Inflammatory macrophage (primary cell): ENCODE results near the gene PGAP6.
"Not testable (repeated sequence)": the region's sequence is repeated elsewhere in the genome, so short reads cannot be mapped to it uniquely, and the experiment has no call there.

Experiments
- DNase-seq, 2 donors: peaks; one replicate each; pipeline ENCODE4 v3.0.0-alpha.2; 2020 to 2022

The PGAP6 gene

DNA sequence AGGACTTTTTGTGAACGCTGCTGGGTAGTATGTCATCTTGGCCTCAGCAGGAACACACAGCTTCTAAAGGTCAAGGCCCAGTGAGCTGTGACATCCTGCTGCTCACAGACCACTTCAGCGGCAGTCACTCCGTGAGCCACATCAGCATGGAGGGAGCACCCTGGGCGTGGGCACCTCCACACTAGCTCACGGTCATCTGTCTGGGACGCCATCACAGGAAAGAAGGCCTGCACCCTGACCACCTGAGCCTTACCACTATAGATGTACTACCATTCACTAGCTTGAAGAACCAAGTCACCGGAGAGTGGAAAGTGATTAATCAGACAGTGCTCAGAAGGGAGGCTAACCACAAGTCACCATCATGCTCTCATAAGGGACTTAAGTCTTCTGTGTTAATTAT lies 32.6 kb downstream of the PGAP6 start:
- no peak for DNase-seq

DNA sequence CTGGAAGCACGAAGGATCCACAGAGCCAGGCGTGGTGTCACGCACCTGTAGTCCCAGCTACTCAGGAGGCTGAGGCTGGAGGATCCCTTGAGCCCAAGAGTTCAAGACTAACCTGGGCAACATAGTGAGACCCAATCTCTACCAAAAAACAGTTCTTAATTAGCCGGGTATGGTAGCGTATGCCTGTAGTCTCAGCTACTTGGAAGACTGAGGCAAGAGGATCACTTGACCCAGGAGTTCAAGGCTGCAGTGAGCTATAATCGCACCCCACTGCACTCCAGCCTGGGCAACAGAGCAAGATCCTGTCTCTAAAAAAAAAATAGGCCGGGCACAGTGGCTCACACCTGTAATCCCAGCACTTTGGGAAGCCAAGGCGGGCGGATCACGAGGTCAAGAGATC lies 33.3 kb downstream of the PGAP6 start:
- not testable (repeated sequence) for DNase-seq

DNA sequence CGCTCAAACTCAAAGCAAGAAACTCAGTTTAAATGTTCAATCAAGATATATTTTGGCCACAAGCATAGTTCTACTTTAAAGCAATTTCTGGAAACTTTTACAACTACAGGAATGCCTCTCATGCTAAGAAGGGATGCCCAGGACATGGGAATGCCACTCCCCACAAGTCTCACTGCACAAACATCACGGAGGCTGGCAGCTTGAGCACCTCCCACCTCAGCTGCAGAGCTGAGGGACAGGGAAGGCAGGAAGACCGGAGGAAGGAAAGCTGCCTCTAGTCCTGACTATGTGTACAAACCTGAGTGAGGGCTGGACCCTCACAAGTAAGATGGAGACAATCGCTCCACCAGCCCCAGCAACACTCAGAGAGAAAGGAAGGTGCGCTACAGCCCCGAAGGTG lies 34.6 kb downstream of the PGAP6 start:
- no peak for DNase-seq

DNA sequence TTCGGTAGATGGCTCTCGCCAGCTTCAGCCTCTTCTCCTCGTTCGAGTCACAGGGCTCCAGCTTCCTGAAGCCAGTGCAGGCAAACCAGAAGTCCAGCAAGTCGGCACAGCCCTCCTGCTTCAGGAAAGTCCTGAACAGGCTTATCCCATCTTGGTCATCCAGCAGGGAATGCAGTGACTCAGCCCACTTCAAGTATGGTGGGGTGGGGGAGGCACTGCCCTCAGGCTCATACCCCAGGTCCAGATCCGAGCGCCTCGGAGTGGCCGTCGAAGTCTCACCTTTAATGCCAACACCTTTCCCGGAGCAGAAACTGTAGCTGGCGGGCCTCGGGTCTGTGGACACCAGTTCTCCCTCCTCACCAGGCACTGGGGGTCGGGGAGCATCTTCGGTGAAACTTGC lies 35.2 kb downstream of the PGAP6 start:
- no peak for DNase-seq

DNA sequence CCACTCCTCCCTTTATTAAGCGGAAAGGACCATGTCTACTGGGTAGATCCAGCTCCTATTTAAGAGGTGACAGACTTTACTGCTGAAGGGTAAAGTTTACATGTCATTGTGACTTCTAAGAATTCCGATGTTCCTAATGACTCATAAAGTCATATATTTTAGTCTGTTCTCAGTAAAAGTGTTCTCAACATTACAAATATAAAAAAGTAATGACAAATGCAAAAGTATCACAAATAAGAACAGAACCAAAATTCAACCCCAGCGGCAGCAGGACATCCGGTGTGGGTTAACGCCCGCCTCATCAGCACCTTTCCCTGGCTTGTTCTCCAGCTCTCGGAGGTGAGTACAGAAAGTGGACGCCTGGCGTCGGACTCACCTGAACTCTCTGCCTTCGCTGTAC lies 36.0 kb downstream of the PGAP6 start:
- DNase-seq = no peak

DNA sequence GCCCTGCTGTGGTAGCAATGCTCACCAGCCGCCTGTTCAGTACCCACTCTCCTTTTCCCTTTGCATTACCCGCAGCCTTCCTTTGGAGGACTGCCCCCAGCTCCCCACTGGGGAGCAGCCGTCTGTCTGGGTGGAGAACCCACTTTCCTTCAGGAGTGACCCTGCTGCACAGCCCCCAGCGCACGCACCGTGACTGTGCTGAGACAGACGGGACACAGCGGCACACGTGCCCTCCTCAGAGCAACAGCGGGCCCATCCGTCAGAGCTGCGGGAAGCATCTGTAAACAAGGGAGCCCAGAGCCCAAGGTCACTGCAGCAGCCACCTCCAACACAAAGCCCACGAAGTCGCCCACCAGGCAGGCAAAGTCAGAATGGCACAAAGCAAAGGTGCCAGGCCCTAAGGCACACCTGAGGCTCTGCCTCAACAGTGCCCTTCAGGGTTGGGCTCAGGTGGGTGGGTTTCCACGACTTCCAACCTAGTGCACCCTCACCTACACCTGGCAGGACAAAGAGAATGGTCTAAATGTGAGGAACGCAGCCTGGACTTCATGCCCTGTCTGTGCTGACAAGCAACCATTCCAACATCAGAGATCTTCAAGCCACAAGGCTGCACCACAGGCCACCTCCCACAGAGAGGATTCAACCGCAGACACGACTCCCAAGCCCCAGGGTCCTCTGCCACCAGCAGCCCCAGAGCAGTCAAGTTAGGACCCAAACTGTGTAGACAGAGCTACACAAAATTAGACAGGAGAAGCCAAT lies 39.1 kb downstream of the PGAP6 start:
- DNase-seq = no peak

DNA sequence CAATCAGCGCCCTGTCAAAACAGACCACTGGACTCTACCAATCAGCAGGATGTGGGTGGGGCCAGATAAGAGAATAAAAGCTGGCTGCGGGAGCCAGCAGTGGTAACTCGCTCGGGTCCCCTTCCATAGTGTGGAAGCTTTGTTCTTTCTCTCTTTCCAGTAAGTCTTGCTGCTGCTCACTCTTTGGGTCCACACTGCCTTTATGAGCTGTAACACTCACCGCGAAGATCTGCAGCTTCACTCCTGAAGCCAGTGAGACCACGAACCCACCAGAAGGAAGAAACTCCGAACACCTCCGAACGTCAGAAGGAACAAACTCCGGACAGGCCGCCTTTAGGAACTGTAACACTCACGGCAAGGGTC lies 39.8 kb downstream of the PGAP6 start:
- not testable (repeated sequence) for DNase-seq

DNA sequence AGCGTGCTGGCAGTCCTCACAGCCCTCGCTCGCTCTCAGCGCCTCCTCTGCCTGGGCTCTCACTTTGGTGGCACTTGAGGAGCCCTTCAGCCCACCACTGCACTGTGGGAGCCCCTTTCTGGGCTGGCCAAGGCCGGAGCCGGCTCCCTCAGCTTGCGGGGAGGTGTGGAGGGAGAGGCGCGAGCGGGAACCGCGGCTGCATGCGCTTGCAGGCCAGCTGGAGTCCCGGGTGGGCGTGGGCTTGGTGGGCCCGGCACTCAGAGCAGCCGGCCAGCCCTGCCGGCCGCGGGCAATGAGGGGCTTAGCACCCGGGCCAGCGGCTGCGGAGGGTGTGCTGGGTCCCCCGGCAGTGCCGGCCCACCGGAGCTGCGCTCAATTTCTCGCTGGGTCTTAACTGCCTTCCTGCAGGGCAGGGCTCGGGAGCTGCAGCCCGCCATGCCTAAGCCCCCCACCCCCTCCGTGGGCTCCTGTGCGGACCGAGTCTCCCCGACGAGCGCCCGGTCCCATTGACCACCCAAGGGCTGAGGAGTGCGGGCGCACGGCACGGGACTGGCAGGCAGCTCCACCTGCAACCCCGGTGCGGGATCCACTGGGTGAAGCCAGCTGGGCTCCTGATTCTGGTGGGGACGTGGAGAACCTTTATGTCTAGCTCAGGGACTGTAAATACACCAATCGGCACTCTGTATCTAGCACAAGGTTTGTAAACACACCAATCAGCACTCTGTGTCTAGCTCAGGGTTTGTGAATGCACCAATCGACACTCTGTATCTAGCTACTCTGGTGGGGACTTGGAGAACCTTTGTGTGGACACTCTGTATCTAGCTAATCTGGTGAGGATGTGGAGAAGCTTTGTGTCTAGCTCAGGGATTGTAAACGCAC lies 40.4 kb downstream of the PGAP6 start:
- not testable (repeated sequence) for DNase-seq

DNA sequence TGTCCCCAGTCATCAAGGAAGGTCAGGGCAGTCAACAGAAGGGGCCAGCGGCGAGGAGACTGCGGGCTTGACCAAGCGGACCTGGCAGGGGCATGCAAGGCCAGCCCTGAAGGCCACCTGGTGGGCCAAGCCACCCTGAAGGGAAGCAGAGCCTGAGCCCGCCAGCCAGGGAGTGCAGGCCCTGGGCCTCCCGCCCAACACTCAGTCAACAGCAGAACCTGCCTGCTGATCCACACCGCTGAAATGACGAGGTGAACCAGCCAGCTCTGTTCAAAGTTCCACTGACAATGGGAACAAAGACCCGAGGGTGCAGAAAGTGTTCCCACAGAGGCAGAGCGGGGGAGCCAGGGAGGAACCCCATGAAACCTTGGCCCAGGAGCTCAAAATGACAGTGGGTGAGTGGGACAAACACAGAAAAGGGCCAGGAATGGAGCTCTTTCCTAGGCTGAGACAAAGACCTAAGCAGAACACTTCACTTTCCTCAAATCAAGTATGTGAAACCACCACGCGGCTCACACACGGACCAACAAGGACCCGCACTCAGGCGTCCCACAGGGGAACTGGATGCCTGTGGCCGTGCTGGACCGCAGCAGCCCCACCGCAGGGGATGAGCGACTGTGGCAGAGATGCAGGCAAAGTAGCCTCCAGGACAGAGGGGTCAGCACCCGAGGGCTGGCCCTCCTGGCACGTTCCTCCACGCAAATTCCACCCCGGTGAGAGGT lies 41.2 kb downstream of the PGAP6 start:
- DNase-seq = no peak

DNA sequence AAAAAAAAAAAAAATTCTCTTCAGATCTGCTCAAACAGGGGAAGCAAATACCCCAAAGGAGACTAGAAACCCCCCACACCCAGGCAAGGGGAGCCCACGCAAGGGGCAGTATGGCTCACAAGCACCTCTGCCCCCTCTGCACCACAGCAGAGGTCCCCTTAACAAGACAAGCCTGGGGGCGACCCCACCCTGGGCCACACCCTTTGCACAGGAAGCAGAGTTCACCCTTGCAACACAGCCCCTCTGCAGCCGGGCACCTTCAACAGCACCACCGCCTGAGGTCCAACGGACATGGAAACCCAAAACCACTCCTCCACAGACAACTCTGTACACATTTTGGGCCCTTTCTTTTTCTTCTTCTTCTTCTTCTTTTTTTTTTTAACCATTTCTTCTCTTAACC lies 42.1 kb downstream of the PGAP6 start:
- peak in 1 of 2 donors; percentile 42 for DNase-seq

DNA sequence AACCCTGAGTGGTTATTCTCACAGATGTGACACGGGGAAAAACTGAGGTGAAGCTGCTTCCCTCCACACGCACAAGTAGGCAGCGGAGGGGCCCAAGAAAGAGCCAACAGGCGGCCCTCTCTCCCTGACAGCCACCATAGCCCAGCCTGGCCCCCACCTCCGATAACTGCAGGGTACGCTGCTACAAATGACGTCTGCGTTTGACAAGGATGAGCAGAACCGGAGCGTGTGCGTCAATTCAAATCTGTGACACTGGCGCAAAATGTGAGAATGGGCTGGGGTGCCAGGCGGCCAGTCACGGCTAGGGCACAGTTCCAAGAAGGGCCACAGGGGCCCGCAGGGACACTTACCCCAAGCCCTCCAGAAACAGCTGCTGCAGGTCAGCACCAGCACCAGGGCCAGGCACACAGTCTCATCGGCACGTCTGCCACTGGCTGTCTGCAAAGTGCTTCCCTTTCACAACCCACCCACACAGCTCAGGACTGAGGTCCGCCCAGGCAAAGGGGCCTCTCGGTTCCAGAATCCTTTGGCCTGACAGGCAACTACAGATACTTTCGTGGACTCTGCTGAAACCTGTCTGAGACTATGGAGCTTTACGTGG lies 43.7 kb downstream of the PGAP6 start:
- peak; percentile 59 to 76 for DNase-seq

DNA sequence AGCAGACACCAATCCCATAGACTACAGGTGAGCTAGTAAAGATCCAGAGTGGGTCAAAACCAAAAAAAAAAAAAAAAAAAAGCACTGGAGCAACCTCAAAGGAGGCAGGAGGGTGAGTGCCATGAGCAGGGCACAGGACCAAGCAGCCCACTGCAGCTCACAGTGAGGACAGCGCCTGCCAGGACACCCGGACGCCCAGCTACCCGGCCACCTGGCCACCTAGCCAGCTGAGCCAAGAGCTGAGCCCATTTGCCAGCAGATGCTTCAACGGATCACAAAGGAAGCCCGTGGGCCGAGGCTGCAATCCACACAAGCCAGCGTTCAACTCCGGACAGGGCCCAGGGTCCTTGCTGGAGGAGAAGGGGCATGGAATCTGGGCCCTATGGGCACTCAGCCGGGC lies 44.3 kb downstream of the PGAP6 start:
- no peak for DNase-seq

DNA sequence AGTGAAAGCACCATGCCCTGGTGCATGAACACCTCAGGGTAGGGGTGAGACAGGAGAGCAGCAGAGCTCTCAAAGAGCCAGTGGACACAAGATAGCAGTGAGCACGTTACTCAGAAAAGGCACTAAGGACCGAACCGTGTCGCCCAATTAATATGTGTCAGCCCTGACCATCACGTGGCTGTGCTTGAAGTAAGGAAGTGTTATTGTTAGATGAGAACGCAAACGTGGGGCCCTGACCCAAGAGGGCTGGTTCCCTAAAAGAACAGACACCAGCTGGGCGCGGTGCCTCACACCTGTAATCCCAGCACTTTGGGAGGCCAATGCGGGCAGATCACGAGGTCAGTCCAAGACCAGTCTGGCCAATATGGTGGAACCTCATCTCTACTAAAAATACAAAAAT lies 45.5 kb downstream of the PGAP6 start:
- peak; percentile 57 to 70 for DNase-seq

DNA sequence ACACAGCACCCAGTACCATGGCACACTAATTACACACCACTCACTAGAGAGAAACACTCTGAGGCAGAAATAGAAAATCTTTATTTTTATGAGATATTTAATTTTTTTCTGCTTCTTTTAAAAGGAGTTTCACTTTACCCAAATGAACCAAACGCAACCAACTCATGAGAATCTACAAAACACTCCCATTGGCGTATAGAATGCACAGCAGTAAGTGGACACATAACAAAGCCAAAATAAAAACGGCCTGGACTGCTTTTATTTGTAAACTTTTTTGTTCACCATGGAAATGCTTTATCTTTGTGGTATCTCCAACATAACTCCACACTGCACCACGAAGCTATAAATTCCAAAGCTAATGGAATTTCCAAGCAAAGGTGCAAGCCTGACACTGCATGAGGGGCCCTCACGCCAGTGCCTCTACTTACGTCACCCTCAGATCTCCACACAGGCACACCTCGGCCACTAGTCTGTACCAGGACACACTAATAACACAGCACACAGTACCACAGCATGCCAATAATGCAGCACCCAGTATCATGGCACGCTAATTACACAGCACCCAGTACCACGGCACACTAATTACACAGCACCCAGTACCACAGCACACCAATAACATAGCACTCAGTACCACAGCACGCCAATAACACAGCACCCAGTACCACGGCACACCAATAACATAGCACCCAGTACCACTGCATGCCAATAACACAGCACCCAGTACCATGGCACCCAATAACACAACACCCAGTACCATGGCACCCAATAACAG lies 46.7 kb downstream of the PGAP6 start:
- not testable (repeated sequence) for DNase-seq

DNA sequence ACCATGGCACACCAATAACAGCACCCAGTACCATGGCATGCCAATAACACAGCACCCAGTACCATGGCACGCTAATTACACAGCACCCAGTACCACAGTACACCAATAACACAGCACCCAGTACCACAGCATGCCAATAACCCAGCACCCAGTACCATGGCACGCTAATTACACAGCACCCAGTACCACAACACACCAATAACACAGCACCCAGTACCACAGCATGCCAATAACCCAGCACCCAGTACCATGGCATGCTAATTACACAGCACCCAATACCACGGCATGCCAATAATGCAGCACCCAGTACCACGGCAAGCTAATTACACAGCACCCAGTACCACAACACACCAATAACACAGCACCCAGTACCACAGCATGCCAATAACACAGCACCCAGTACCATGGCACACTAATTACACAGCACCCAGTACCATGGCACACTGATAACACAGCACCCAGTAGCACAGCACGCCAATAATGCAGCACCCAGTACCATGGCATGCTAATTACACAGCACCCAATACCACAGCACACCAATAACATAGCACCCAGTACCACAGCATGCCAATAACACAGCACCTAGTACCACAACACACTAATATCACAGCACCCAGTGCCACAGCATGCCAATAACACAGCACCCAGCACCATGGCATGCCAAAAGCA lies 47.5 kb downstream of the PGAP6 start:
- DNase-seq = not testable (repeated sequence)

DNA sequence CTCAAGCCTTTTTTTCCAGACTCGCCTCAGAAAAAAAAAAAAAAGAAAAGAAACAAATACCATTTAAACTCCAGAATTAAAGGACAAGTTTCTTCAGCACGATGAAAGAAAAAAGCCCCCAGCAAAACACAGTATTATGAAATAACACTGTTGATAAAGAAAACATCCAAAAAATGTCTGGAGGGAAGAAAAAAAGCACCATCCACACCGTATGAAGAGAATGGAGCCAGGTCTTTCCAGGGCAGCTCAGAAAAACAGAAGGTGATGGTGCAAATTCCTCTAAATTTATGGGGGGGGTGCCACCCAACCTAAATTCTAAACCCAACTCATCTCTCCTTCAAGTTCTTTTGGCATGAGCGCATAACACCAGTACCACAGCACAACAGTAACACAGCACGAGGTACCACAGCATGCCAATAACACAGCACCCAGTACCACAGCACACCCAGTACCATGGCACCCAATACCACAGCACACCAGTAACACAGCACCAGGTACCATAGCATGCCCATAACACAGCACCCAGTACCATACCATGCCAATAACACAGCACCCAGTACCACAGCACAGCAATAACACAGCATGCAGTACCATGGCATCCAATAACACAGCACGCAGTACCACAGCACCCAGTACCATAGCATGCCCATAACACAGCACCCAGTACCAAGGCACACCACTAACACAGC lies 48.2 kb downstream of the PGAP6 start:
- DNase-seq = no peak

DNA sequence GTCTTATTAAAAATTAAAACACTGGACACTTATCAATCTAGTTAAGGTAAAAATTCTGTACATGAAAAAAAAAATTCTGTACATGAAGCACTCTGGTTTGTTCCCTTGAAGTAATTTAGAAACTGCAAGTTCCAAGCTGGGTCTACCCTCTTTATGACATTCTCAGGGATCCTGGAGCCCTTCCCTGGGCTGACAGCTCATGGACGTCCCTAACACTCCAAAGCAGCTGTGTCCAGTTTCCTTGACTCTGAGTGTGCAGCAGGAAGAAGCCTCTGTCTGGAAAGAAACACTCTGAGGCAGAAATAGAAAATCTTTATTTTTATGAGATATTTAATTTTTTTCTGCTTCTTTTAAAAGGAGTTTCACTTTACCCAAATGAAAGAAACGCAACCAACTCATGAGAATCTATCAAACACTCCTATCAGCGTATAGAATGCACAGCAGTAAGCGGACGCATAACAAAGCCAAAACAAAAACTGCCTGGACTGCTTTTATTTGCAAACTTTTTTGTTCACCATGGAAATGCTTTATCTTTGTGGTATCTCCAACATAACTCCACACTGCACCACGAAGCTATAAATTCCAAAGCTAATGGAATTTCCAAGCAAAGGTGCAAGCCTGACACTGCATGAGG lies 50.5 kb downstream of the PGAP6 start:
- DNase-seq = not testable (repeated sequence)

DNA sequence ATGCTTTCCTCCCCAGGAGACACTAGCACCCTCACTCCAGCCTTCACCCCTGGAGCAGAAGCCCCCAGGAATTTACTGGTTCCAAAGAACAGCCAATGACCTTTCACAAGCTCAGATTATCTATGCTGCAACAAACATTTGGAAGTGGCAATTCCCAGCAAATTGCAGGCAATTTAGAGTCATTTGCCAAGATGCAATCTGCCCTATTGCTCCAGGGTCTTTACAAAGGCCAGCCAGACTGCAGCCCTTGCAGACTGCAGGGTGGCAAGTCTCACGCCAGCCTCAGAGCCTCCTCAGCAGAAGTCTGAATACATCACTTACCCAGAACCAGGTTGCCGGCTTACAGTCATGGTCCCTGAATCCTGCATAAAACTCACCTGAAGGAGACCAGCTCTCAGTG lies 51.0 kb downstream of the PGAP6 start:
- DNase-seq = no peak

DNA sequence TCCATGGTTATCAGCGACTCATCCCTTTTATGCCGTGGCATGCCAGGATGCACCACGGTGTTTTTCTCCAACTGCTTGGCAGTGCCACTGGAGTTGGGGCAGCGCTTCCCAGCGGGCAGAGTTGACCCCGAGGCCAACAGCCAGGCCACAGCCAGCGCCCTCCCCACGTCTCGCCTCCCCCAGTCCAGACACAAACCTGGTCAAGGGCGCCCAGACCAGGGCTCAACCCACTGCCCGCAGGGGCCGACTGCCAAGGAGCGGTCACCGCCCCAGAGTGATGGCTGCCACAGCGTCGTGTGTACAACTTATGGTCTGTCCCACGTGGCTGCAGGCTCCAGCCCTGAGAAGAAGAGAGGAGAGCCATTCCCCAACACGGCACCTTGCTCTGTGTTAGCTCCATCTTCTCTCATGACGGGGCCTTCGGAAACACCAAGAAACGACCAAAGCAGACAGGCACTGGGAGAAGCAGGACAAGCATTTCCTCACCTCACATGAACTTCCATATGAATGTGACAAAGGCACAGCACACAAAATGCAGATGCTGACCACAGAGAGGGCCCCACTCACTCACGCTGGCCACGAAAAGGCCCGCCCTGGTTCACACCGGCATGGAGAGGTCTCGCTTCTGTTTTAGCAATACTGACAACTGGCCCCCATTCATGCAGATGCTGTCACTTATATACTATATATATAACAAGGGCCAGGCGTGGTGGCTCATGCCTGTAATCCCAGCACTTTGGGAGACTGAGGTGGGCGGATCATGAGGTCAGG lies 56.2 kb downstream of the PGAP6 start:
- DNase-seq = peak; percentile 22 to 53
